ENCODE results near the gene BAIAP2L2. TPM values are rescaled to one million over a fixed set of nuclear protein-coding genes. Genes with fewer than 3 reads are reported as not detected.
"Not testable (repeated sequence)": the region's sequence is repeated elsewhere in the genome, so short reads cannot be mapped to it uniquely, and the experiment has no call there.

Gene BAIAP2L2
- total RNA-seq, 1 donor from 2014 or later = under 0.01 TPM

GRCh38 chr22:38040953-38041759 lies 69.3 kb downstream of the BAIAP2L2 start:
- no peak for DNase-seq (ENCODE audit: low read depth, low spot score)

- no peak for DNase-seq (ENCODE audit: low read depth, low spot score)
These were observed 71.3 kb downstream of the BAIAP2L2 start for GRCh38 chr22:38038890-38039812.

GRCh38 chr22:38038426-38038825 lies 72.1 kb downstream of the BAIAP2L2 start:
- DNase-seq (ENCODE audit: low read depth, low spot score) = no peak

- DNase-seq (ENCODE audit: low read depth, low spot score) = not testable (repeated sequence)
These were observed 72.9 kb downstream of the BAIAP2L2 start for GRCh38 chr22:38037367-38038150.

GRCh38 chr22:38036392-38037062 lies 74.0 kb downstream of the BAIAP2L2 start:
- DNase-seq (ENCODE audit: low read depth, low spot score) = no peak

GRCh38 chr22:38035530-38035885 lies 75.0 kb downstream of the BAIAP2L2 start:
- no peak for DNase-seq (ENCODE audit: low read depth, low spot score)

Other genes starting within 250 kb of the BAIAP2L2 start
- gene MICALL1, start 204.4 kb downstream of the BAIAP2L2 start, total RNA-seq = 24.5 and 30.9 TPM in 2 replicates
- 0.26 TPM in 1 of 2 replicates, not detected in the other for gene C22orf23, start 157.1 kb downstream of the BAIAP2L2 start, total RNA-seq
- gene POLR2F, start 157.0 kb downstream of the BAIAP2L2 start, total RNA-seq = 66.0 and 95.3 TPM in 2 replicates
- gene SOX10, start 126.1 kb downstream of the BAIAP2L2 start, total RNA-seq = not detected in 2 replicates
- gene PICK1, start 53.3 kb downstream of the BAIAP2L2 start, total RNA-seq = 8.7 and 12.9 TPM in 2 replicates
- gene SLC16A8, start 26.5 kb downstream of the BAIAP2L2 start, total RNA-seq = 0.20 and 0.21 TPM in 2 replicates
- 2.0 and 3.9 TPM in 2 replicates for gene PLA2G6, start 71.1 kb upstream of the BAIAP2L2 start, total RNA-seq
- gene MAFF, start 91.3 kb upstream of the BAIAP2L2 start, total RNA-seq = 66.0 and 72.1 TPM in 2 replicates
- gene TMEM184B, start 162.3 kb upstream of the BAIAP2L2 start, total RNA-seq = 28.5 and 43.7 TPM in 2 replicates
- gene CSNK1E, start 206.7 kb upstream of the BAIAP2L2 start, total RNA-seq = 123 and 124 TPM in 2 replicates

All from pulmonary artery endothelial cell (primary cell).